Measurements from ENCODE around the gene SYT11. TPM values are rescaled to one million over a fixed set of nuclear protein-coding genes. Genes with fewer than 3 reads are reported as not detected.

Gene SYT11
- total RNA-seq, 1 experiment from 2014 or later = 6.1 TPM

GRCh38 chr1:155913969-155914757 lies 54.8 kb downstream of the SYT11 start:
- POLR2A ChIA-PET = no interaction called here

DNA sequence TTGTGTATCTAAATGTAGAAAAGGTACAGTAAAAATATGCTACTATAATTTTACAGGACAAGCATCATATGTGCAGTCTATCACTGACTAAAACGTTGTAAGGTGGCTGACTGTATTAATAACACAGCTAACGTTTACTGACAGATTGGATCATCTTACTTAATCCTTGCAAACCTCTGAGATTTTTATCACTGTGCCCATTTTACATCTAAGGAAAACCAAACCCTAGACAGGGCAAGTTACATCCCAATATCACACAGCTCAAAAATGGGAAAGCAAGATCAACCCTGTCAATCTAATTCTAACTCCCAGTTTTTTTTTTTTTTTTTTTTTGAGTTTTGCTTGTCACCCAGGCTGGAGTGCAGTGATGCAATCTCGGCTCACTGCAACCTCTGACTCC lies 59.3 kb downstream of the SYT11 start:
- Mint-ChIP-seq H3K27me3 (ENCODE audit: low read depth) (no peaks in the 10 kb centered on the region), H3K4me3 (no peak overlapping the region), H3K9me3 (no peaks in the 10 kb centered on the region), H3K36me3 (peaks cover 81% of the 10 kb centered on the region), H3K27ac (no peak overlapping the region), H3K4me1 (no peaks in the 10 kb centered on the region)
- ATAC-seq (no peak), DNase-seq (ENCODE audit: low spot score) (no peak)
- CTCF ChIA-PET = interaction anchor here (0.6 to 0.7 kb wide), 2 partner anchors 10 to 212 kb away, joined by 3 read pairs; no protein-coding TSS in a partner anchor
- POLR2A ChIA-PET = no interaction called here
- TF ChIP-seq EMX1 (CRISPR knock-in tag; IDR thresholded peaks at IDR 0.05) (no peak), ETV6 (CRISPR knock-in tag; IDR thresholded peaks at IDR 0.05) (no peak), FOXK1 (CRISPR knock-in tag; IDR thresholded peaks at IDR 0.05) (no peak), SOX15 (CRISPR knock-in tag; IDR thresholded peaks at IDR 0.05) (no peak), SMAD4 (CRISPR knock-in tag; IDR thresholded peaks at IDR 0.05) (no peak), HMGA2 (CRISPR knock-in tag; IDR thresholded peaks at IDR 0.05) (no peak), ZNF423 (CRISPR knock-in tag; IDR thresholded peaks at IDR 0.05) (no peak), FOXP1 (CRISPR knock-in tag; IDR thresholded peaks at IDR 0.05; ENCODE audit: borderline replicate concordance) (no peak), MAX (CRISPR knock-in tag; IDR thresholded peaks at IDR 0.05) (no peak), JAZF1 (CRISPR knock-in tag; IDR thresholded peaks at IDR 0.05) (no peak)
- TF ChIP-seq, protein P1, sequence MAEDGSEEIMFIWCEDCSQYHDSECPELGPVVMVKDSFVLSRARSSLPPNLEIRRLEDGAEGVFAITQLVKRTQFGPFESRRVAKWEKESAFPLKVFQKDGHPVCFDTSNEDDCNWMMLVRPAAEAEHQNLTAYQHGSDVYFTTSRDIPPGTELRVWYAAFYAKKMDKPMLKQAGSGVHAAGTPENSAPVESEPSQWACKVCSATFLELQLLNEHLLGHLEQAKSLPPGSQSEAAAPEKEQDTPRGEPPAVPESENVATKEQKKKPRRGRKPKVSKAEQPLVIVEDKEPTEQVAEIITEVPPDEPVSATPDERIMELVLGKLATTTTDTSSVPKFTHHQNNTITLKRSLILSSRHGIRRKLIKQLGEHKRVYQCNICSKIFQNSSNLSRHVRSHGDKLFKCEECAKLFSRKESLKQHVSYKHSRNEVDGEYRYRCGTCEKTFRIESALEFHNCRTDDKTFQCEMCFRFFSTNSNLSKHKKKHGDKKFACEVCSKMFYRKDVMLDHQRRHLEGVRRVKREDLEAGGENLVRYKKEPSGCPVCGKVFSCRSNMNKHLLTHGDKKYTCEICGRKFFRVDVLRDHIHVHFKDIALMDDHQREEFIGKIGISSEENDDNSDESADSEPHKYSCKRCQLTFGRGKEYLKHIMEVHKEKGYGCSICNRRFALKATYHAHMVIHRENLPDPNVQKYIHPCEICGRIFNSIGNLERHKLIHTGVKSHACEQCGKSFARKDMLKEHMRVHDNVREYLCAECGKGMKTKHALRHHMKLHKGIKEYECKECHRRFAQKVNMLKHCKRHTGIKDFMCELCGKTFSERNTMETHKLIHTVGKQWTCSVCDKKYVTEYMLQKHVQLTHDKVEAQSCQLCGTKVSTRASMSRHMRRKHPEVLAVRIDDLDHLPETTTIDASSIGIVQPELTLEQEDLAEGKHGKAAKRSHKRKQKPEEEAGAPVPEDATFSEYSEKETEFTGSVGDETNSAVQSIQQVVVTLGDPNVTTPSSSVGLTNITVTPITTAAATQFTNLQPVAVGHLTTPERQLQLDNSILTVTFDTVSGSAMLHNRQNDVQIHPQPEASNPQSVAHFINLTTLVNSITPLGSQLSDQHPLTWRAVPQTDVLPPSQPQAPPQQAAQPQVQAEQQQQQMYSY (CRISPR knock-in tag; IDR thresholded peaks at IDR 0.05) = no peak
- TF ChIP-seq, protein P2, sequence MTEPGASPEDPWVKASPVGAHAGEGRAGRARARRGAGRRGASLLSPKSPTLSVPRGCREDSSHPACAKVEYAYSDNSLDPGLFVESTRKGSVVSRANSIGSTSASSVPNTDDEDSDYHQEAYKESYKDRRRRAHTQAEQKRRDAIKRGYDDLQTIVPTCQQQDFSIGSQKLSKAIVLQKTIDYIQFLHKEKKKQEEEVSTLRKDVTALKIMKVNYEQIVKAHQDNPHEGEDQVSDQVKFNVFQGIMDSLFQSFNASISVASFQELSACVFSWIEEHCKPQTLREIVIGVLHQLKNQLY (CRISPR knock-in tag; IDR thresholded peaks at IDR 0.05) = no peak

More at GRCh38 chr1:155913969-155914757, 54.8 kb downstream of the SYT11 start:
- DNase-seq (ENCODE audit: low spot score) = no peak
- Mint-ChIP-seq H3K27me3 (ENCODE audit: low read depth) (no peaks in the 10 kb centered on the region), H3K36me3 (peaks cover 65% of the 10 kb centered on the region), H3K4me3 (no peak overlapping the region), H3K9me3 (no peaks in the 10 kb centered on the region), H3K27ac (no peak overlapping the region; the same call in 1 of the 2 replicates), H3K4me1 (peaks cover 13% of the 10 kb centered on the region)
- CTCF ChIA-PET = no interaction called here
- no peak for TF ChIP-seq ZNF232 (CRISPR knock-in tag; IDR thresholded peaks at IDR 0.05)
- TF ChIP-seq PRRX2 (CRISPR knock-in tag; IDR thresholded peaks at IDR 0.05) = no peak
- no peak for TF ChIP-seq TEAD1 (CRISPR knock-in tag; IDR thresholded peaks at IDR 0.05)
- TF ChIP-seq ZBTB43 (CRISPR knock-in tag; IDR thresholded peaks at IDR 0.05) = no peak
- no peak for TF ChIP-seq KAT7 (CRISPR knock-in tag; IDR thresholded peaks at IDR 0.05; ENCODE audit: borderline replicate concordance)
- no peak for TF ChIP-seq SMAD3 (CRISPR knock-in tag; IDR thresholded peaks at IDR 0.05; ENCODE audit: borderline replicate concordance)
- no peak for TF ChIP-seq TP53 (CRISPR knock-in tag; IDR thresholded peaks at IDR 0.05)
- TF ChIP-seq, protein P3, sequence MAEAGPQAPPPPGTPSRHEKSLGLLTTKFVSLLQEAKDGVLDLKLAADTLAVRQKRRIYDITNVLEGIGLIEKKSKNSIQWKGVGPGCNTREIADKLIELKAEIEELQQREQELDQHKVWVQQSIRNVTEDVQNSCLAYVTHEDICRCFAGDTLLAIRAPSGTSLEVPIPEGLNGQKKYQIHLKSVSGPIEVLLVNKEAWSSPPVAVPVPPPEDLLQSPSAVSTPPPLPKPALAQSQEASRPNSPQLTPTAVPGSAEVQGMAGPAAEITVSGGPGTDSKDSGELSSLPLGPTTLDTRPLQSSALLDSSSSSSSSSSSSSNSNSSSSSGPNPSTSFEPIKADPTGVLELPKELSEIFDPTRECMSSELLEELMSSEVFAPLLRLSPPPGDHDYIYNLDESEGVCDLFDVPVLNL (CRISPR knock-in tag; IDR thresholded peaks at IDR 0.05; ENCODE audit: borderline replicate concordance, low read depth) = no peak
- no peak for TF ChIP-seq ZNF281 (CRISPR knock-in tag; IDR thresholded peaks at IDR 0.05)
- TF ChIP-seq SOX15 (CRISPR knock-in tag; IDR thresholded peaks at IDR 0.05) = no peak
- TF ChIP-seq, protein P4, sequence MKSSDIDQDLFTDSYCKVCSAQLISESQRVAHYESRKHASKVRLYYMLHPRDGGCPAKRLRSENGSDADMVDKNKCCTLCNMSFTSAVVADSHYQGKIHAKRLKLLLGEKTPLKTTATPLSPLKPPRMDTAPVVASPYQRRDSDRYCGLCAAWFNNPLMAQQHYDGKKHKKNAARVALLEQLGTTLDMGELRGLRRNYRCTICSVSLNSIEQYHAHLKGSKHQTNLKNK (CRISPR knock-in tag; IDR thresholded peaks at IDR 0.05) = no peak
- TF ChIP-seq ATF1 (CRISPR knock-in tag; IDR thresholded peaks at IDR 0.05) = no peak
- no peak for TF ChIP-seq NR2C2 (CRISPR knock-in tag; IDR thresholded peaks at IDR 0.05)
- TF ChIP-seq ZBTB21 (CRISPR knock-in tag; IDR thresholded peaks at IDR 0.05; ENCODE audit: borderline replicate concordance) = no peak
- no peak for ATAC-seq
